Fibroblast of skin of left biceps (primary cell): Measurements from ENCODE around the gene EPHA3.

Experiments
- DNase-seq, 2 experiments: peaks; one replicate each; pipeline ENCODE4 v3.0.0-alpha.2; 2013; ENCODE audit warnings: low read depth in 2 of 2

Gene EPHA3

GRCh38 chr3:89446593-89446992 is 339.2 kb downstream of the EPHA3 start:
- no peak for DNase-seq

GRCh38 chr3:89447243-89447642 is 339.8 kb downstream of the EPHA3 start:
- no peak for DNase-seq

GRCh38 chr3:89449086-89449485 is 341.7 kb downstream of the EPHA3 start:
- no peak for DNase-seq

GRCh38 chr3:89452066-89452465 is 344.6 kb downstream of the EPHA3 start:
- no peak for DNase-seq

- no peak for DNase-seq
Measured at GRCh38 chr3:89455240-89455639, 347.8 kb downstream of the EPHA3 start.

- no peak for DNase-seq
Measured at GRCh38 chr3:89467898-89468363, 360.5 kb downstream of the EPHA3 start.

- DNase-seq, result no peak
Measured at GRCh38 chr3:89472101-89472500, 364.7 kb downstream of the EPHA3 start.

GRCh38 chr3:89474333-89475130 is 367.1 kb downstream of the EPHA3 start:
- DNase-seq, result no peak

GRCh38 chr3:89488800-89489580 is 381.6 kb downstream of the EPHA3 start:
- DNase-seq, result no peak

GRCh38 chr3:89490129-89490528 is 382.7 kb downstream of the EPHA3 start:
- DNase-seq, result no peak

GRCh38 chr3:89494734-89495133 is 387.3 kb downstream of the EPHA3 start:
- no peak for DNase-seq

- no peak for DNase-seq
Measured at GRCh38 chr3:89503891-89504391, 396.5 kb downstream of the EPHA3 start.

GRCh38 chr3:89504432-89504831 is 397.0 kb downstream of the EPHA3 start:
- DNase-seq, result no peak

GRCh38 chr3:89506462-89507103 is 399.2 kb downstream of the EPHA3 start:
- no peak for DNase-seq

GRCh38 chr3:89521328-89521727 is 413.9 kb downstream of the EPHA3 start:
- DNase-seq, result peak; percentile 13 to 14

- DNase-seq, result no peak
Measured at GRCh38 chr3:89522155-89522554, 414.7 kb downstream of the EPHA3 start.

- no peak for DNase-seq
Measured at GRCh38 chr3:89525609-89526008, 418.2 kb downstream of the EPHA3 start.

GRCh38 chr3:89527736-89528305 is 420.4 kb downstream of the EPHA3 start:
- no peak for DNase-seq
